Adrenal gland (tissue), 5 donors: ENCODE results near the gene RICTOR.

Source experiments
- POLR2A ChIP-seq, 2 donors: fragments of 450-650 bp; IDR thresholded peaks; one replicate each; pipeline ENCODE4 v1.6.1; 2017; ENCODE audit warnings: antibody characterized with exemption in 2 of 2, mild to moderate bottlenecking in 2 of 2, moderate library complexity in 1 of 2
- TF ChIP-seq, protein P1 (sequence below), 6 experiments: fragments of 450-650 bp in 4 of 6; fragments of 200-600 bp in 2 of 6; sonication (generic) in 1 of 6; IDR thresholded peaks; 1 replicate in 5 of 6; 2 replicates in 1 of 6; pipeline versions ENCODE4 v1.5.1 to v1.8.0; 2016 to 2021; ENCODE audit warnings: antibody characterized with exemption in 6 of 6, mild to moderate bottlenecking in 2 of 6, moderate library complexity in 1 of 6
- donor health status: DM: no; HTN: no; CAD: no.

DNA sequence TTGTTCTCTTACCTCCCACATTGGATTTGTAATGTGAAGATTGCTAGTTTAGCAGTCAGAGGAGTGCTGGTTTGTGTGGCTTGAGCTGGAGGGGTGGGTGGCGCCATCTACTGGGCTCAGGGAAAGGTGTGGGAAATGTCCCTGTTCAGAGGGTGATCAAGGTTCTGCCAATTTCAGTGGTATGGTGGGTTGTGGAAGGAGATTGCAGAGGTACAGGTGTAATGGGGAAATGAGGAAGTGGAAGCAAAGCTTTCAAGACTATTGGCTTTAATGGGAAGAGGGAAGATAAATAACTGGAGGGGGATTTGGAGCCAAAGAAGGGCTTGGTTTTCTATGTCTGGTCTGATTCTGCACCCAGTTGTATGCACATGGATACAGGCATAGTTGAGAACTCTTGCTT lies 152.0 kb downstream of the RICTOR start:
- no peak for TF ChIP-seq POLR2A (IDR thresholded peaks at IDR 0.05)
- TF ChIP-seq, protein P1, sequence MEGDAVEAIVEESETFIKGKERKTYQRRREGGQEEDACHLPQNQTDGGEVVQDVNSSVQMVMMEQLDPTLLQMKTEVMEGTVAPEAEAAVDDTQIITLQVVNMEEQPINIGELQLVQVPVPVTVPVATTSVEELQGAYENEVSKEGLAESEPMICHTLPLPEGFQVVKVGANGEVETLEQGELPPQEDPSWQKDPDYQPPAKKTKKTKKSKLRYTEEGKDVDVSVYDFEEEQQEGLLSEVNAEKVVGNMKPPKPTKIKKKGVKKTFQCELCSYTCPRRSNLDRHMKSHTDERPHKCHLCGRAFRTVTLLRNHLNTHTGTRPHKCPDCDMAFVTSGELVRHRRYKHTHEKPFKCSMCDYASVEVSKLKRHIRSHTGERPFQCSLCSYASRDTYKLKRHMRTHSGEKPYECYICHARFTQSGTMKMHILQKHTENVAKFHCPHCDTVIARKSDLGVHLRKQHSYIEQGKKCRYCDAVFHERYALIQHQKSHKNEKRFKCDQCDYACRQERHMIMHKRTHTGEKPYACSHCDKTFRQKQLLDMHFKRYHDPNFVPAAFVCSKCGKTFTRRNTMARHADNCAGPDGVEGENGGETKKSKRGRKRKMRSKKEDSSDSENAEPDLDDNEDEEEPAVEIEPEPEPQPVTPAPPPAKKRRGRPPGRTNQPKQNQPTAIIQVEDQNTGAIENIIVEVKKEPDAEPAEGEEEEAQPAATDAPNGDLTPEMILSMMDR (IDR thresholded peaks at IDR 0.05) = peak; percentile 59 to 78 (median 71)
